ENCODE data around the gene CES2.

The CES2 gene

DNA sequence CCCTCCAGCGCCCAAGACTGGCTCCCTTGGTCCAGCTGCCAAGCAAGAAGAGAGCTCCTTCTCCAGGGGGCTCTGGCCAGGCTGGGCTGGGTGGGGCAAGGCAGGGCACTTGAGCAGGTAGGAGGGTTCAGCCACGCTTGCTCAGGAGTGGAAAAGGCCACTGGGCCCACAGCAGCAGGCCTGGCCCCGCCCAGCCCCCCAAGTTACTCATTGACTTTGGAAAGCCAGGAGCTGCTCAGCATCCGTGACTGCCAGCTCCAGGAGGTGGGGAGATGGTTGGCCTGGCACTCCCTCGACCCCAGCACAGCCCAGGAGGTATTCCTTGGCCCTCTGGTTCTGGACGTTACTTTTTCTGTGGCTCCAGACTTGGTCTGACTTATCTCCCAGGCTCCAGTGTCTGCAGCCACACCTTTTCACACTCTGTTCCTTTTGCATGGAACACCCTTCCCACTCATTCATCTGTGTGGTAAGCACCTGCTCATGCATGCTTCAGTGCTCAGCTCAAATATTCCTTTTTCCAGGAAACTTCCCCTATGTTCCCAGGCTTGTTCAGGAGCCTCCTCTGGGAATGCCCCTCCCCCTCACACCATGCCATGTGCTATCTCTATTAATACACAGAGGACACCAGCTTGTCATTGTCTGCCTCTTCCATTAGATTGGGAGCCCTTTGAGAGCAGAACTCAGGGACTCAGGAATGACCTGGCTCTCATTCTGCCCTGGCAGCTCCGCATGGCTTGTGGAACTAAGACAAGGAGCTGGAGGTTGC is 16.3 kb upstream of the CES2 start, which contains the start of gene CDH16:
CDH16 (minus strand) TSS at position 83 of the 766 bp plus-strand sequence. CDS start 820 bp downstream, outside the sequence.
- no peak for DNase-seq

DNA sequence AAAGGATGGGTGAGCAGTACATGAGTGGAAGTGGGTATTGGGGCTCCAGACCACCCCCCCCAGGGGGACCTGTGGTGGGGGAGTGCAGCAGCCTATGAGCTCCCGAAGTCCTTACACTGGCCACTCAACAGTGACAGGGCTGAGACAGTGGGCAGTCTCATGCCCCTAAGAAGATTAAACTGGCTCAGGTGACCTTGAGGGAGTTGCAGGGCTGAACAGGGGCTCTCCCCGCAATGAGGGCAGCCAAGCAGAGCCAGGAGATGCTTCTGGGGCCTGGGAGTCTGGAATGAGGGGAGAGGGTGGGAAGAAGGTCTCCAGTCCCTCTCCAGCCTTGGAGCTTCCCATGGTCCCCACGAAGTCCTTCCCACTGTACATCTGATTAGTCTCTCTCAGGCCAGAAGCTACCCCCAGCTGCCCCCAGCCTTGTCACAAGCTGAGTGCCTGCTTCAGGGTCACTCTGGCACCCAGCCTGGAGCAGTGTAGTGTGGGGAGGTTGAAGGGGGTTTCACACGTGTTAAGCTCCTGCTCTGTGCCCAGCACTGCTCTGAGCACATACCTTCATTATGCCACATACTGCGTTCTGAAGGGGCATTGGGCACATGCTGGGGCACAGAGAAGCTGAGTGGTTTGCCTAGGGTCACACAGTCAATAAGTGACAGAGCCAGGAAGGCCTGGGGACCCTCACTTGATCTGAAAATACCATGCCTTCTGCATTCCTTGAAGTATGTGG is 15.6 kb upstream of the CES2 start:
- DNase-seq: no peak

DNA sequence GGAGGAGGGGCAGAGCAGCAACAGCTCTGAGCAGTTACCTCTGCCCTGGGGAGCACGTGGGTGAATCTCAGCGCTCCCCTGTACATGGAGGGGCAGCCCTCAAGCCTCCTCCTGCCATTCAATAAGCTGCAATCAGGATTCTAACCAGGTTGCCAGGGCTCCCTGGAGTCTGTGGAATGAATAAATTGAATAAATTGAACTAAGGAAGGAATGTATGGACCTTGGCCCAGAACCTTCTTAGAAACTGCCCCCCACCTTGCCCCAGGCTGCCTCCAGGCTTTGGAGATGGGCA is 15.1 kb upstream of the CES2 start:
- no peak for DNase-seq

- no peak for DNase-seq
Observed at GRCh38 chr16:66920924-66921680, 14.2 kb upstream of the CES2 start.

DNA sequence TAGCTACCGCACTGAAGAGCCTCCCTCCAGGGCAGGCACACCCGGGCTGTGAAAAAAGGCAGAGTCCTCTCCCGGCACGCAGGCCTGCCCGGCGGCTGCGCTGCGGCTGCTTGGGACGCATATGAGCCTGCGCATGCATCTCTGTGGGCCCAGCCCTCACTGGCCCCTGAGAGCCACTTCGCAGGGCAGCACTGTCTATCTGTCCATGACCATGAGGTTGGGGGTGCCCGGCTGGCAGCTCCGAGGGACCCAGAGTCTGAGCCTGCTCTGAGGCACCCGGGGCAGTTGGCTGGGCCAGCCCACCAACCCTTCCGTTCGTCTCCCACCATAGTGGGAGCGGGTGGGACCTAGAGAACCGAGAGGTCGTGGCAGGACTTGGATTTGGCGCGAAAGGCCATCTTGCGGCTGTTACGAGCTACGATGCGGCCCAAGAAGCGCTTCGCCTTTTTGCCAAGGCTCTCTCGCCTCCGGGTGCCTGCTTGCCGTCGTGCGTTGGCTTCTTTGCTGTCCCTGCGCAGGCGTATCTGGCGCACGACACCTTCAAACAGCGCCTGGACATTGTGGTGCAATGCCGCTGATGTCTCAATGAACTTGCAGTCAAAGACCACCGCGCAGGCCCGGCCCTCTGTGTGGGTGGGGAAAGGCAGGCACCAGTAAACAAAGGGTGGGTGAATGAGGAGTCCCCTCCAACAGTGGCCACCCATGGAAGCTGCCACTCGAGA is 13.4 kb upstream of the CES2 start:
- DNase-seq: no peak

- no peak for DNase-seq
Observed at GRCh38 chr16:66923247-66923731, 12.0 kb upstream of the CES2 start.

- DNase-seq: no peak
Observed at GRCh38 chr16:66923866-66924265, 11.4 kb upstream of the CES2 start.

DNA sequence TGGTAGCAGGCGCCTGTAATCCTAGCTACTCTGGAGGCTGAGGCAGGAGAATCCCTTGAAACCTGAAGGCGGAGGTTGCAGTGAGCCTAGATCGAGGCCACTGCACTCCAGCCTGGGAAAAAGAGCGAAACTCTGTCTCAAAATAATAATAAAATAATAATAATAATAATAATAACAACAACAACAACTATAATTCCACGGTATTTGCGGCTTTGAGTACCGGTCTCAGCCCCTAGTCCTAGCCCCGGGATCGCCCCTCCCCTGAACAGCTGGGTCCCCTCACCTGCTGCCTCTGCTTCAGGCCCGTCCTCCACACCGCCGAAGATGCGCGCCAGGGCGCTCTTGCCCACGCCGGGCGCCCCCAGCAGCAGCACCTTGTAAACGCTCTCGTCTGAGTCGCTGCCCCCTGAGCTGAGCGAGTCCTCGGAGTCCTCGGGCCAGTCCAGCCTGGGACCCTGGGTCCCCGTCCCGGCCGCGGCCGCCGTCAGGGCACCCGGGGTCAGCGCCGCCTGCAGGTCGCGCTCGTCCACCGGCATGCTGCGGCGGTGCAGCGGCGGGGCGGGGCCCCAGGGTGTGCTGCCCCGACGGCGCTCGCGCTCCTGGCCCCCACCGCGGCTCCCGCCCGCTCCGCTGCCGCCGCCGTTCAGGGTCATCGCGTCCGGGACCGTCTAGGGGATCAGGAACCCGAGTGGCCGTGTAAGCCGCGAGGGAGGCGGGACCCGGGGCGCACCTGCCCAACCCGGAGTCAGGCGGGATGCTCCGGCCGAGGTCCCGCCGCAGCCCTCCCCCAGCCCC is 10.6 kb upstream of the CES2 start:
- DNase-seq: peak; percentile 24

- no peak for DNase-seq
Observed at GRCh38 chr16:66925322-66925840, 9.9 kb upstream of the CES2 start, which contains the start of gene RRAD. RRAD (minus strand) TSS chr16:66925535; CDS start chr16:66925179, 356 bp downstream.

DNA sequence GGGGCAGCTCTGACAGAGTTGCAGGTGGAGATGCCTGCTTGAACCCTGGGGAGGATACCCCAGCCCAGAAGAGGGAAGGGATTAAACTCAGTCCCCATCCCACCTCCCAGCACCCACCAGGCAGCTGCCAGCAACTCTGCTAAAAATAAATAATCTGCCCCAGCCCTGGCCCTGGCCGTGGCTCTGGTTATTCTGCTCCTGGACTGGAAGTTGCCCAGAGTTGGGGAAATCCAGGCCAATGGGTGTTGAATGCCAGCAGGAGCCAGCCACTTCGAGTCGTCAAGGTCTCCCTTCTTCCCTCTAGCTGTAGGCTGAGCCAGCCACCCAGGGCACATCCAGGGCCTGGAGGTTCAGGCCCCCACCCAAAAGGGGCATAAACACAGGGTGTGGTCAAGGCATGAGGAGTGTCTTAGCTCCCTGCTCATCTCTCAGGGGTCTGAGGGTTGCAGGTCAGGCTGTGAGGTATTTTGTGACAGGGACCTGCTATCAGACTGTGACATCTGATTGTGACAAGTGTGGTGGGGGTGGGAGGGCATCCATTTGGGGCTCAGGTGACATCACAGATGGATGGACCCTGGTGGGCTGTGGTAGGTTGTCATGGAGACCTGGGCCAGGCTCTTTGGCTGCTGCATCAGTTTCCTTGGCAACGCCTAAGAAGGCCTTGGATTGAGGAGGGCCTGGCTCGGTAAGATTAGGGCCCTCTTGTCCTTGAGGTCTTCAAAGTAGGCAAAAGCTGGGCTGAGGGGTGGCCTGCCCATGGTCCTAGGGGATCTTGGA is 9.0 kb upstream of the CES2 start:
- no peak for DNase-seq

GRCh38 chr16:66926961-66927436 is 8.3 kb upstream of the CES2 start:
- DNase-seq: no peak

GRCh38 chr16:66927918-66928649 is 7.2 kb upstream of the CES2 start:
- DNase-seq: no peak

DNA sequence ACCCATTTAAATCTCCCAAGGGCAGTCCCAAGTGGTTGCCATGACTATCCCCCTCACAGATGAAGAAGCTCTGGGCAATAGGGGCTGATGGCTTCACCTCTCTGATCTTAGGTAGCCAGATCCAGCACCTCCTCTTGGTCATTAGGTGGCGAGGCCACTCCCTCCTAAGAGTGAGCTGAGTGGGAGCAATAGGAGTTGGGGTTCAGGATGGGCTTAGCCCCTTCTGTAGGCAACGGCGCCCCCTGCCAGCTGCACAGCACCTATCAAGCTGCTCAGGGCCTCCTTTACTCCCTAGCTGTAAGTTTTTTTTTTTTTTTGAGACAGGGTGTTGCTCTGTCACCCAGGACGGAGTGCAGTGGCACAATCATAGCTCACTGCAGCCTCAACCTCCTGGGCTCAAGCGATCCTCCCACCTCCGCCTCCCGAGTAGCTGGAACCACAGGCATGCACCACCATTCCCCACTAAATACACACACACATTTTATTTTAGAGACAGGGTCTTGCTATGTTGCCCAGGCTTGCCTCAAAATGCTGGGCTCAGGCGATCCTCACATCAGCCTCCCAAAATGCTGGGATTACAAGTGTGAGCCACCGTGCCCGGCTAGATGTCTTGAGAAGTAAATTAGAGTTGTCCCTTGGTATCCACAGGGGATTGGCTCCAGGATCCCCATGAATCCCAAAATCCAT is 6.5 kb upstream of the CES2 start:
- no peak for DNase-seq

GRCh38 chr16:66930189-66930588 is 5.1 kb upstream of the CES2 start:
- no peak for DNase-seq

DNA sequence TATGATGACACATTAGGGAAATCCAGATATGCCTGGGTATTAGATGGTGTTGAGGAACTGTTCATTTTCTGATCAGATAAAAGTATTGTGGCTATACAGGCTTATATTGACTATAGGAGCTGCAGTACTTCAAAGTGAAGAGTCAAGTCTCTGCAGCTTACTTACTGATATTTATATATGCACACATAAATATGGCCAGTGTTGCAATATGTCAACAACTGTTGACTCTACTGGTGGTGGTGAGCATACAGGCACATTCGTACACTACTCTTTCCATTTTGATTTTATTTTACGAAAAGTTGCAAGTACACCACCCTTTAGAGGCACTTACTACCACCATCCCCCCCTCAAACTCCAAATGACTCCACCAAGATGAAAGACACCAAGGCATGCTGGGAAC is 3.7 kb upstream of the CES2 start:
- DNase-seq: no peak

GRCh38 chr16:66932076-66932475 is 3.2 kb upstream of the CES2 start:
- DNase-seq: no peak

GRCh38 chr16:66933776-66934137 is 1.6 kb upstream of the CES2 start:
- no peak for DNase-seq

GRCh38 chr16:66934138-66934838 is 1.0 kb upstream of the CES2 start, which contains the start of gene CIAO2B:
CIAO2B (minus strand) TSS chr16:66934402; CDS start chr16:66934364, 38 bp downstream.
- DNase-seq: peak; percentile 90

All from central memory CD4-positive, alpha-beta T cell (primary cell).